Aorta (tissue), 5 donors: ENCODE results near the gene LTBP2. TPM values are rescaled to one million over a fixed set of nuclear protein-coding genes. Genes with fewer than 3 reads are reported as not detected.
A peak's percentile ranks its signal among the peaks of the same experiment; 100 is the strongest.

Source experiments
- ATAC-seq: fragments of 200-7000 bp; cut with Tn5 transposase; one replicate; pipeline ENCODE4 v1.9.1; 2022; ENCODE audit warnings: moderate library complexity; ENCODE audit not compliant: low FRiP score
- DNase-seq, 2 donors: peaks; one replicate each; pipeline ENCODE4 v3.0.0-alpha.2; 2020
- H3K27ac ChIP-seq, 2 donors: one replicate each; pipeline ENCODE4 v1.5.1; 2013; ENCODE audit warnings: low read length in 2 of 2, mild to moderate bottlenecking in 2 of 2, moderate library complexity in 2 of 2, control low read depth in 1 of 2, inconsistent platforms in 1 of 2, low read depth in 1 of 2
- H3K27me3 ChIP-seq, 2 donors: one replicate each; pipeline ENCODE4 v1.6.1; 2013; ENCODE audit warnings: control low read depth in 1 of 2, low read length in 1 of 2, mild to moderate bottlenecking in 1 of 2, moderate library complexity in 1 of 2; ENCODE audit not compliant: insufficient read depth in 2 of 2, control insufficient read depth in 1 of 2
- H3K36me3 ChIP-seq, 2 donors: one replicate each; pipeline ENCODE4 v1.6.1; 2013; ENCODE audit warnings: control low read depth in 1 of 2, low read length in 1 of 2, mild to moderate bottlenecking in 1 of 2; ENCODE audit not compliant: insufficient read depth in 2 of 2, control insufficient read depth in 1 of 2
- H3K4me1 ChIP-seq, 2 donors: one replicate each; pipeline ENCODE4 v1.6.1; 2013; ENCODE audit warnings: low read length in 2 of 2, control low read depth in 1 of 2, mild to moderate bottlenecking in 1 of 2, moderate library complexity in 1 of 2; ENCODE audit not compliant: insufficient read depth in 2 of 2, control insufficient read depth in 1 of 2
- H3K4me3 ChIP-seq, 2 donors: one replicate each; pipeline ENCODE4 v1.5.1; 2013; ENCODE audit warnings: low read length in 2 of 2, control low read depth in 1 of 2, mild to moderate bottlenecking in 1 of 2
- H3K9me3 ChIP-seq: one replicate; pipeline ENCODE4 v1.6.1; 2013; ENCODE audit warnings: mild to moderate bottlenecking, low read length; ENCODE audit not compliant: control insufficient read depth
- WGBS, 2 donors: extraction: QIAGEN DNeasy Blood & Tissue Kit; methylation state at CpG; one replicate each; pipeline ENCODE4 v1.1.7; 2013; 5-methylcytosine and 5-hydroxymethylcytosine counted together
- intact Hi-C, 2 donors: fragments of 100-400 bp; cut with DNase I; formaldehyde crosslinking; loops; one replicate each; pipeline versions ENCODE4 v1.14.2 to v1.15.0; 2022
- polyA plus RNA-seq, 2 donors: library from polyadenylated mRNA; stranded (reverse); fragments of 200-250 nt; gene quantifications; one replicate each; pipeline ENCODE4 v1.2.3, GENCODE V29; 2013
- total RNA-seq, 2 donors: library from RNA; stranded (reverse); fragmentation: NEBNext Ultra II Directional; extraction: Animal tissue kit (Norgen Biotek cat#: 25700); gene quantifications; one replicate each; pipeline ENCODE4 v1.2.1, GENCODE V29; 2021
- donor health status: healthy with polysubstance abuse.
- donor health status: Bipolar disorder and iron deficiency.
- donor health status: DM: no; HTN: no; CAD: no.
- donor health status: DM: no; HTN: no; CAD: no.
- donor health status: DM: yes; HTN: yes; CAD: no.

Gene LTBP2
- total and polyA plus RNA-seq, 4 donors = 40.4 to 363 (median 228) TPM

DNA sequence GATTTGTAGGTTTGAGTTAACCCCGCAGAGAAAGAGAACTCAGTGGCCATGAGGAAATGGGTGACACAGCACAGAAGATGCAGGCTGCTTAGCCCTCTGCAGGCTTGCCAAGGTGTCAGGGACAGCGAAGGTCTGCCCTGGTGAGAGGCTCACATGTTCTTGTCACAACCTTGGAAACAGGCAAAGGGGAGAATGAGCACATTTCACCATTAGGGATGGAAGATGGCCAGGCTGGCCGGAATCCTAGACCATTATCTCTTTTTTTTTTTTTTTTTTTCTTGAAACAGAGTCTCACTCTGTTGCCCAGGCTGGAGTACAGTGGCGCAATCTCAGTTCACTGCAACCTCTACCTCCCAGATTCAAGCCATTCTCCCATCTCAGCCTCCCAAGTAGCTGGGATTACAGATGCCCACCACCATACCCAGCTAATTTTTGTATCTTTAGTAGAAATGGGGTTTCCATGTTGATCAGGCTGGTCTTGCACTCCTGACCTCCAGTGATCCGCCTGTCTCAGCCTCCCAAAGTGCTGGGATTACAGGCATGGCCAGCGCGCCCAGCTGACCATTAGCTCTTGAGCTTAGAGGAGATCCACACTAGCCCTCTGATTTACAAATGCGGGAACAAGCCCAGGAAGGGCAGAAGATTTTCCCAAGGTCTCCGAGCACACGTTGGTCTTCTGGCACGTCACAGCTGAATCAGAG is 34.6 kb downstream of the LTBP2 start:
- ATAC-seq = no peak
- peaks cover 9% of the 10 kb centered on the region in 2 donors for H3K4me1 ChIP-seq
- DNase-seq = peak; percentile 66 to 79

DNA sequence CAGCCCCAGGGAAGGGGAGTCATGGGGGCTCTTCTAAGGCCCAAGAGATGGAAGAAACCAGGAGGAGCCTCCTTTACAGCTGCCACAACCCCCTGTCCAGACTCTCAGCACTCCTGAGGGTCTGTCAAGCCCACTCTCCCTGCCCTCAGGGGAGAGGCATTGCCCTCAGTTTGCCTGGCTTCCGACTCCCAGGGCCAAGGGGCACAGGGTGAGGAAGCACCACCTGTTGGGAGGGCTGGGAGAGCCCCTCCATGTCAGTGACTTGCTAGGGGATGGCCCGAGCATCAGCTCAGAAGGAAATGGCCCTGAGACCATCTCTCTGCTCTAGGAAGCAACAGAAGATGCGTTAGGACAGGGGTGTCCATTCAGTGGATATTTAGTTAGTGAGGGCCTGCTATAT is 36.1 kb downstream of the LTBP2 start:
- Histone ChIP-seq H3K36me3 (no peaks in the 10 kb centered on the region), H3K4me1 (peaks cover 9% of the 10 kb centered on the region in 2 donors), H3K27me3 (no peaks in the 10 kb centered on the region), H3K9me3 (no peaks in the 10 kb centered on the region), H3K4me3 (no peak overlapping the region), H3K27ac (peak overlapping the region in 1 of 2 donors; percentile 80)
- intact Hi-C loops = no loop called here
- DNase-seq = peak; percentile 31 to 57
- WGBS, 2 donors = 71 to 73% methylated on average over 3 of the region's 3 CpGs
- ATAC-seq = no peak

More for the DNA sequence above, 34.6 kb downstream of the LTBP2 start:
- H3K27me3 ChIP-seq = no peaks in the 10 kb centered on the region
- no peak overlapping the region for H3K4me3 ChIP-seq
- H3K9me3 ChIP-seq = no peaks in the 10 kb centered on the region
- 41 to 47% methylated on average over 11 of the region's 11 CpGs for WGBS, 2 donors
- H3K36me3 ChIP-seq = no peaks in the 10 kb centered on the region
- intact Hi-C loops = no loop called here
- peak overlapping the region; percentile 37 to 65 for H3K27ac ChIP-seq

DNA sequence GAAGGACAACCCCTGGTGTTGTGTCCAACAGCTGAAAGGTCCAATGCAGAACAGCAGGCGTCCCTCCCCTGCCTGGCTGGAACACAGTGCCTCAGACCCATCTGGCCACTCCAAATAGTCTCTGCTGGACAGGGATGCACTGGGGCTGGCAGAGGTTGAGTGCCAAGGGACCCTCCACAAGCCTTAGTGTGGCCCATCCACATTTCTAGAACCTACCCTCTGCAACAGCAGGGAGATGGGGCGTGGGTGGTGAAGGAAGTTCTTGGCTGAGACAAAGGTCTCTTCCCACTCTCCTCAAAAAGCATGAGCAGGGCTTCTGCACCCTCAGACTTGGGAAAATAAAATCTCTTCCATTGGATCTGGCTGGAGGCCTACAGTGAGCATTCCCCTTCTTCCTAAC is 36.5 kb downstream of the LTBP2 start:
- no peaks in the 10 kb centered on the region for H3K27me3 ChIP-seq
- H3K36me3 ChIP-seq = no peaks in the 10 kb centered on the region
- peak overlapping the region in 1 of 2 donors; percentile 80 for H3K27ac ChIP-seq
- 24 to 40% methylated on average over 2 of the region's 2 CpGs for WGBS, 2 donors
- H3K4me3 ChIP-seq = no peak overlapping the region
- H3K4me1 ChIP-seq = peaks cover 9% of the 10 kb centered on the region in 2 donors
- no peaks in the 10 kb centered on the region for H3K9me3 ChIP-seq
- DNase-seq = peak; percentile 42 to 43
- no peak for ATAC-seq
- intact Hi-C loops = no loop called here

DNA sequence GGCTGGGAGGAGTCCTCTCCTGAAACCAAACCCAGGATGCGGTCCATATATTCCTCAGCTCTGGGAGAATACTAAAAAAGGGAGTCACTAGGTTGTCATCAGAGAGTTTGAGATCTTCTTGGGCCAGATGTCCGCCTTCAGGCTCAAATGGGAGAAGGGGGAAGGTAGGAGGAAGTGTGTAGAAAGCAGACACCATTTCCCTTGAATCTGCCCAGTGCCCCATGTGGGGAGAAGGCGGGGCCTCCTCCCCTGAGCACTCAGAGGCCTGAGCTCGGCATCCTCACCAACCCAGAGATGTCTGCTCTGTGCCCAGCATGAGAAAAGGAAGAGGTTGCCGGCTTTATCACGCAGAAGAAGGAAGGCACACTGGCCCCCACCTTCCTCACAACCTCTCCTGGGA is 37.3 kb downstream of the LTBP2 start:
- no peak overlapping the region for H3K4me3 ChIP-seq
- ATAC-seq = no peak
- H3K36me3 ChIP-seq = no peaks in the 10 kb centered on the region
- peak overlapping the region; percentile 99 for H3K27ac ChIP-seq
- peak in 1 of 2 donors; percentile 61 for DNase-seq
- peaks cover 9% of the 10 kb centered on the region in 2 donors for H3K4me1 ChIP-seq
- no peaks in the 10 kb centered on the region for H3K27me3 ChIP-seq
- no peaks in the 10 kb centered on the region for H3K9me3 ChIP-seq
- intact Hi-C loops = loop anchor here in 1 of 2 donors (5.0 kb wide), 1 partner anchor 33 kb away; no protein-coding TSS in a partner anchor
- WGBS, 2 donors = 53 to 59% methylated on average over 6 of the region's 6 CpGs

DNA sequence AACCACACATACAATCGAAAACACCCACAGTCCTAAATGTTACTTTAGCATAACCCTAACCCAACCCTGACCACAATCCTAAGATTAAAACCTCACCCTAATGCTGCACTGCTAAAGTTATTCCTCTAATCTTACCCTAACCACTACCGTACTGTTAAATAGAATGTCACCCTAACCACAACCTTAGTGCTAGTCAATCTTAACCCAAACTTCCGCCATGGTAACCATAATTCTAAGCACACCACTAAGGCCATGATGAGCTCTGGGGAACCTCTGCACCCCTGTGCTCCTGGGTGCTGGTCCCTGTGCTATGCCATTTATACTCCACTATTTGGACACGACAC is 38.0 kb downstream of the LTBP2 start:
- H3K9me3 ChIP-seq = no peaks in the 10 kb centered on the region
- H3K4me3 ChIP-seq = no peak overlapping the region
- H3K27ac ChIP-seq = peak overlapping the region; percentile 99
- no peaks in the 10 kb centered on the region for H3K36me3 ChIP-seq
- H3K4me1 ChIP-seq = peaks cover 9% of the 10 kb centered on the region in 2 donors
- ATAC-seq = no peak
- 66 to 67% methylated on average over 4 of the region's 4 CpGs for WGBS, 2 donors
- no peak for DNase-seq
- H3K27me3 ChIP-seq = no peaks in the 10 kb centered on the region
- intact Hi-C loops = loop anchor here in 1 of 2 donors (5.0 kb wide), 1 partner anchor 33 kb away; no protein-coding TSS in a partner anchor

DNA sequence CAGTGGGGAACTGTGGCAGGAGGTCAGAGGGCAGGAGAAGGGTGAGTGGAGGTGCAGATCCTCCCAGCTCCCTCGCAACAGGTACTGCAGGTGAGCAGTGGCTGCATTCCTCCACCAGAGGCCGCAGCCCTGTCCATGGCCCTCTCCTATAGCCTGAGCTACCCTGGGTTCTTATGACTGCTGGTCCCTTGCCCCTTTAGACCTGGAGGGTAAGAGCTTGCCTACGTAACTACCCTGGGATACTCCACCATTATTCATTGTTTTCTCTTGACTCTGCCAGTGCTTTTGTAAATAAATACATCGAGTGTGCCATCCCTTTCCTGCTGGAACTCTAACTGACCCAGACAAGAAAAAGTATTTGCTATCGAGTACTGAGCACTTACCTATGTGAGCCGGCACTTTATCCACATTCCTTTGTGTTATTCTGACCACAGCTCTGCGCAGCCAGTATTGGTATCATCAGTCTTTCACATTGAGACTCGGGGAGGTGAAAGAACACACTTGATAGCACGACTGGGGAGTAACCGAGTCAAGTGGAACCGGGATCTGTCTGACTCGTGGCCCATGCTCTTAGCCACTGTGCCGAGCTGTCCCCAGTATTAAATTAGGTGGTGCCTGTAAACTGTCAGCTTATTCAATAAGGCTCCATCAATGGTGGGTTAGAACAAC is 38.5 kb downstream of the LTBP2 start:
- DNase-seq (peak; percentile 24 to 30), ATAC-seq (no peak)
- Histone ChIP-seq H3K4me3 (no peak overlapping the region), H3K9me3 (no peaks in the 10 kb centered on the region), H3K27me3 (no peaks in the 10 kb centered on the region), H3K36me3 (no peaks in the 10 kb centered on the region), H3K27ac (peak overlapping the region; percentile 99), H3K4me1 (peaks cover 9% of the 10 kb centered on the region in 2 donors)
- WGBS, 2 donors = 31 to 35% methylated on average over 13 of the region's 13 CpGs
- intact Hi-C loops = loop anchor here in 1 of 2 donors (5.0 kb wide), 1 partner anchor 34 kb away; no protein-coding TSS in a partner anchor

DNA sequence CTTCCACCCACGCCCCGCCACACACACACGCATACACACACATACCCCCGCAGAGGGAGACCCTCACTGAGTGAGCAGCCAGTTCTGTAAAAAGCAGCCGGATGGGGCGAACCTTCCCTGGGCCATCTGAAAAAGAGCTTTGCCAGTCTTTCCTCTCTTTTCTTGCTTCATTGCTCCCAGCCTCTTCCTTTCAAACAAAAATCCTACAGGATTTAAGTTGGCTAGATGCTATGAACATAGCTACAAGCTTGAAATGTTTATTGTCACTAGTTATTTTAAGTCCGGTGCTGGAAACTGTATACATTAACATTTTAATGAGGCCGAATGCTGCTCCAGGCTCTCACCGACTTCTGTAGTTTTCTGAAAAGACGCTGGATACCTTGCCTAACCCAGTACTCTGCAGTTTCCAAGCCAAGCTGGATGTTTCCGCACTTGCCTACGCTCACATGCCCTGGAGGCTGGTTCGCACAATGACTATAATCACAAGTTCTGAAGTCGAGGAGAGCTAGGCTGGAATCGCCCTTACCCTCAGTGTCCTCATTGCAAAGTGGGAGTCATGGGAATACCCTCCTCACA is 39.2 kb downstream of the LTBP2 start:
- Histone ChIP-seq H3K4me1 (peaks cover 9% of the 10 kb centered on the region in 2 donors), H3K9me3 (no peaks in the 10 kb centered on the region), H3K27me3 (no peaks in the 10 kb centered on the region), H3K4me3 (no peak overlapping the region), H3K36me3 (no peaks in the 10 kb centered on the region), H3K27ac (peak overlapping the region; percentile 99)
- DNase-seq (peak; percentile 53 to 71), ATAC-seq (no peak)
- intact Hi-C loops = loop anchor here in 1 of 2 donors (5.0 kb wide), 1 partner anchor 34 kb away; no protein-coding TSS in a partner anchor
- WGBS, 2 donors = 14 to 16% methylated on average over 15 of the region's 15 CpGs

DNA sequence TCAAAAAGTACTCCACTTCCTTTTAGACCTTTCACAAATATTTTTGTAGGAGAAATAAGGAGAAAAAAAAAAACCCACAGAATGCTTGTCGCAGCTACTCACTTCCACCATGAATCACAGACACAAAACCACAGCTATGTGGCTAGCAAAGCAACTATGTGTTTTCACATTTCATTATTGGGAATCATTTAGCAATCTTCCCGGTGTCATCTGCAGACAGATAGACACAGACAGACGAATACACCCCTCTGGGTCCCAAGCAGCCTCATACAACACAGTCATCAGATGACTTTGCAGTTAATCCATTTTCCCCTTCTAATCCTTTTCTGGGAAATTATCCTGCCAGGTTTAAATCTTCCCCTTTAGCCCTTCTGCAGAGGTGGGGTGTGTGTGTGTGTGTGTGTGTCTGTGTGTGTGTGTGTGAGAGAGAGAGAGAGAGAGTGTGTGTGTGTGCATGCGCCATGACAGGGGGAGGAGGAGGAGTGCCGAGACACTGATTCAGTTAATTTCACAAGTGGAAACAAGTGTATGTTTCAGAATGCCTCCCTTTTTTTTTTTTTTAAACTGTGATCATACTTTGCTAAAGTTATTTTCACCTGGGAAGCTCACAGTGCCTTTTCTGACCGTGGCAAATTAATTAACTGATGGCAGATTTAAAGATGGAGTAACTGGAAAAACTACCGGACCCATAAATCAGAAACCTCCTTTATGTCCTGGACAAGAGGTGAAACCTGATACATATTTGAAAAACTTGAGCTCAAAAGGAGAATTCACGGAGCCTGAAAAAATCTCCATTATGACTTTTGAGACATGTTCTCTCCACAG is 39.9 kb downstream of the LTBP2 start:
- intact Hi-C loops = loop anchor here in 1 of 2 donors (5.0 kb wide), 1 partner anchor 35 kb away; no protein-coding TSS in a partner anchor
- DNase-seq (peak; percentile 73 to 74), ATAC-seq (peak; percentile 43)
- Histone ChIP-seq H3K27ac (peak overlapping the region; percentile 99), H3K4me1 (peaks cover 9 to 11% of the 10 kb centered on the region in 2 donors), H3K9me3 (no peaks in the 10 kb centered on the region), H3K36me3 (no peaks in the 10 kb centered on the region), H3K27me3 (no peaks in the 10 kb centered on the region), H3K4me3 (no peak overlapping the region)
- 2 to 7% methylated on average over 8 of the region's 8 CpGs for WGBS, 2 donors
